Measurements from ENCODE around the gene WWOX. TPM values are rescaled to one million over a fixed set of nuclear protein-coding genes. Genes with fewer than 3 reads are reported as not detected.

Gene WWOX
- total RNA-seq, 1 experiment from 2014 or later: 79.9 TPM

DNA sequence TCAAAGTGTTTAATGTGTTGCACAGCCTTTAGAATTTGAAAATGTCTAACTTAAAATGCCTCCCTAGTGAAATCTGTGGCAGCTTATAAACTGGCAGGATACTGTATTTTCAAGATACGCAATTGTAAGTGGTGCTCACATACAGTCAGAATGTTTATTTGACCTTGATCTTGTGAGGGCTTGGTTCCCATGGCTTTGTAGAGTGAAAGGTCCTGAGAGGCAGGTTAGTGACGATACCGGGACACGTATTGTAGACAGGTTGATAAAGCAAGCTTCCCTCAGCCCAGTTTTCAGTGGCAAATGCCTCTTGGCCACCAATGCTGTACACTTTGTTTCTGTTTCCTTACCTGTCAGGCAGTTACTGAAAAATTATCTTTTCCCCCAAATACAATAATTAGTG is 1074.5 kb downstream of the WWOX start:
- POLR2A ChIA-PET (ENCODE audit: low non-redundant PET): no interaction called here

DNA sequence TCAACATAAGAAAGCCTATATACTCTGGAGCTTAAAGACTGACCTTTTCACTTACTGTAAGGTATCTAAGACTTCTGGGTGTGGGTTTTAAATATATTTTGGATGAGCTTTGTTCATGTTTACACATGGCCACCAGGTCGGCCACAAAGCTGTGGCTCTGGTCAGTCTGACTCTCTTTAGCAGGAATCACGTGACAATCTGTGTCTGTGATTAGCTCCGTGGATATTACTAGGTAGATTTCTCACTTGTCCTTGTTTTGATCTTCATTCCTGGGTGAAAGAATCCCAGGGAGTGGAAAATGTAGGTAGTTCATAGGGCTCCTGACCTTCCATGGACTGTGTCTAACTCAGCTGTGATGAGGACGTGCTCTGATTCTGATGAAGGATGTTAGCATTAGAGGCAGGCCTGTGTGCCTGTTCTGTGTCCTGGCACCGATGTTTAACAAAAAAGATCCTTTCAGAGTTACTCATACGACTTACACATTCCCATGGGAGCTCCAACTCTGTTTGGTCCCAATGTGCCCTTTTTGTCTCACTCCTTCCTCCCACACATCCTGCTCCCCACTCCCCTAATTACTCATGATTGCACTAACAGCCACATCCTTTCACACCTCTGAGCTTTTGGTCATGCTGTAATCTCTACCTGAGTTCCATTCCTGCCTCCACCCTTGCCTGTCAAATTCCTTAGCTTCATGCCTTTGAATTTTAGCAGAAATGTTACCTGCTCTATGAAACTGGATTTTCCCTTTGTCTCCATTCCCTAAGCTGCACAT is 1076.0 kb downstream of the WWOX start:
- TF ChIP-seq, protein P1, sequence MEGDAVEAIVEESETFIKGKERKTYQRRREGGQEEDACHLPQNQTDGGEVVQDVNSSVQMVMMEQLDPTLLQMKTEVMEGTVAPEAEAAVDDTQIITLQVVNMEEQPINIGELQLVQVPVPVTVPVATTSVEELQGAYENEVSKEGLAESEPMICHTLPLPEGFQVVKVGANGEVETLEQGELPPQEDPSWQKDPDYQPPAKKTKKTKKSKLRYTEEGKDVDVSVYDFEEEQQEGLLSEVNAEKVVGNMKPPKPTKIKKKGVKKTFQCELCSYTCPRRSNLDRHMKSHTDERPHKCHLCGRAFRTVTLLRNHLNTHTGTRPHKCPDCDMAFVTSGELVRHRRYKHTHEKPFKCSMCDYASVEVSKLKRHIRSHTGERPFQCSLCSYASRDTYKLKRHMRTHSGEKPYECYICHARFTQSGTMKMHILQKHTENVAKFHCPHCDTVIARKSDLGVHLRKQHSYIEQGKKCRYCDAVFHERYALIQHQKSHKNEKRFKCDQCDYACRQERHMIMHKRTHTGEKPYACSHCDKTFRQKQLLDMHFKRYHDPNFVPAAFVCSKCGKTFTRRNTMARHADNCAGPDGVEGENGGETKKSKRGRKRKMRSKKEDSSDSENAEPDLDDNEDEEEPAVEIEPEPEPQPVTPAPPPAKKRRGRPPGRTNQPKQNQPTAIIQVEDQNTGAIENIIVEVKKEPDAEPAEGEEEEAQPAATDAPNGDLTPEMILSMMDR (conservative IDR thresholded peaks at IDR 0.05; ENCODE audit: low read depth, low read length): no peak
- TF ChIP-seq EZH2 (IDR thresholded peaks at IDR 0.05; ENCODE audit: borderline replicate concordance, low read depth, low read length, poor library complexity, severe bottlenecking): no peak
- DNase-seq (ENCODE audit: low spot score): no peak
- POLR2A ChIA-PET (ENCODE audit: low non-redundant PET): no interaction called here
- H3K36me3 ChIP-seq (ENCODE audit: insufficient read depth, low read length, poor library complexity, severe bottlenecking): no peaks in the 10 kb centered on the region
- no peaks in the 10 kb centered on the region for H3K27me3 ChIP-seq (replicated peaks; ENCODE audit: insufficient read depth, low read depth, low read length, poor library complexity)
- no TSS peak for BruUV-seq (replicated peaks)
- H3K9me3 ChIP-seq (ENCODE audit: low read depth, low read length, poor library complexity, severe bottlenecking): peaks cover 18% of the 10 kb centered on the region
- no peaks in the 10 kb centered on the region for H3K4me1 ChIP-seq (ENCODE audit: insufficient read depth, low read length, poor library complexity, severe bottlenecking)
- H3K4me3 ChIP-seq (ENCODE audit: low read depth, low read length, poor library complexity, severe bottlenecking): no peak overlapping the region
- H3K27ac ChIP-seq (ENCODE audit: low read depth, low read length, poor library complexity, severe bottlenecking): no peak overlapping the region
- intact Hi-C loops (cut with micrococcal nuclease; ENCODE audit: unreplicated experiment): no loop called here
- CTCF ChIA-PET: no interaction called here

More for the DNA sequence above, 1074.5 kb downstream of the WWOX start:
- DNase-seq (ENCODE audit: low spot score): no peak
- no peak overlapping the region for H3K27ac ChIP-seq (ENCODE audit: low read depth, low read length, poor library complexity, severe bottlenecking)
- TF ChIP-seq, protein P1 (conservative IDR thresholded peaks at IDR 0.05; ENCODE audit: low read depth, low read length): no peak
- TF ChIP-seq EZH2 (IDR thresholded peaks at IDR 0.05; ENCODE audit: borderline replicate concordance, low read depth, low read length, poor library complexity, severe bottlenecking): no peak
- no peaks in the 10 kb centered on the region for H3K36me3 ChIP-seq (ENCODE audit: insufficient read depth, low read length, poor library complexity, severe bottlenecking)
- intact Hi-C loops (cut with micrococcal nuclease; ENCODE audit: unreplicated experiment): no loop called here
- no peak overlapping the region for H3K4me3 ChIP-seq (ENCODE audit: low read depth, low read length, poor library complexity, severe bottlenecking)
- CTCF ChIA-PET: no interaction called here
- H3K9me3 ChIP-seq (ENCODE audit: low read depth, low read length, poor library complexity, severe bottlenecking): peaks cover 17% of the 10 kb centered on the region
- no peaks in the 10 kb centered on the region for H3K27me3 ChIP-seq (replicated peaks; ENCODE audit: insufficient read depth, low read depth, low read length, poor library complexity)
- no TSS peak for BruUV-seq (replicated peaks)
- H3K4me1 ChIP-seq (ENCODE audit: insufficient read depth, low read length, poor library complexity, severe bottlenecking): no peaks in the 10 kb centered on the region

- Histone ChIP-seq H3K4me3 (ENCODE audit: low read depth, low read length, poor library complexity, severe bottlenecking) (no peak overlapping the region), H3K36me3 (ENCODE audit: insufficient read depth, low read length, poor library complexity, severe bottlenecking) (no peaks in the 10 kb centered on the region), H3K27ac (ENCODE audit: low read depth, low read length, poor library complexity, severe bottlenecking) (no peak overlapping the region), H3K27me3 (replicated peaks; ENCODE audit: insufficient read depth, low read depth, low read length, poor library complexity) (no peaks in the 10 kb centered on the region), H3K4me1 (ENCODE audit: insufficient read depth, low read length, poor library complexity, severe bottlenecking) (no peaks in the 10 kb centered on the region), H3K9me3 (ENCODE audit: low read depth, low read length, poor library complexity, severe bottlenecking) (peaks cover 18% of the 10 kb centered on the region)
- CTCF ChIA-PET: no interaction called here
- POLR2A ChIA-PET (ENCODE audit: low non-redundant PET): no interaction called here
- TF ChIP-seq EZH2 (IDR thresholded peaks at IDR 0.05; ENCODE audit: borderline replicate concordance, low read depth, low read length, poor library complexity, severe bottlenecking): no peak
- TF ChIP-seq, protein P1 (conservative IDR thresholded peaks at IDR 0.05; ENCODE audit: low read depth, low read length): no peak
- BruUV-seq (replicated peaks): no TSS peak
- intact Hi-C loops (cut with micrococcal nuclease; ENCODE audit: unreplicated experiment): no loop called here
- DNase-seq (ENCODE audit: low spot score): no peak
Measured at GRCh38 chr16:79177018-79177417, 1077.6 kb downstream of the WWOX start.

Data from A673 (cell line).